ENCODE measurements around the gene ITGAE. TPM values are rescaled to one million over a fixed set of nuclear protein-coding genes. Genes with fewer than 3 reads are reported as not detected.
A peak's percentile ranks its signal among the peaks of the same experiment; 100 is the strongest.
"Not testable (repeated sequence)": the region's sequence is repeated elsewhere in the genome, so short reads cannot be mapped to it uniquely, and the experiment has no call there.

Gene ITGAE
- total RNA-seq, 1 donor from 2014 or later: 28.3 TPM

DNA sequence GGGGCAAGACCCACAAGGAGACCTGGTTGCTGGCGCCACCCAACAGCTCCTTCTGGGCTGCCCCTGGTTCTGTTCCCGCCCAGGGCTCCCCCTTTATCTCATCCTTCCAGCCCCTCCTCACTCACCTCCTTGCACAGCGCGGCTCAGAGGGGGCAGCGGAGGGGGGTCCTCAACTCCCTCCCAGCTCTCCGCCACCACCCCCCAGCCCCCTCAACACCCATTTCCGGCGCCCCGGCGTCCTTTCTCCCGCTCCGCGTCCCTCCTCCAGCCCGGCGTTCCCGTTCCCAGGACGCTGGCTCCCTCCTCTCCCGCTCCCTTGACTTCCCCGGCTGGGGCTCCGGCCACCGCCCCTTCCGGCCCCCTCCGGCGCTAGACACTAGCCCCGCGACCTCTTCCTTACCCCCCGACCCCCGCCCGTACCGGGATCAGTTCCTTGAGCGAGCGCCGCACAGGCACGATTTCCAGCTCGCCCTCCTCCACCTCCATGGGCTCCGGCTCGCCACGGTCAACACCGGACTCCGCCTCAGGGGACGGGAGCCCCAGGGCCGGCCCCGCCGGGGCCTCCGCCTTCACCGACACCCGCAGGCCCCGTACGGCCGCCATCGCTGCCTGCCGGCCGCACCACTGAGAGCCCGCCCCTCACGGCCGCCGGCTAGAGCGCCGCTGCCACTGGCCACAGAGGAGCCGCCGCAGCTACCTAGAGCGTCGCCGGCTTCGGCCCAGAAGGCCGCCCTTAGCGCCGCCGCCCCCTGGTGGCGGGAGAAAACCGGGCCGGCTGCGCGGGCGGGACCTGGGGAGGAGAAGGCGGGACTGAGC lies 44.8 kb upstream of the ITGAE start, which contains the start of gene NCBP3:
NCBP3 (minus strand) TSS at position 626 of the 816 bp plus-strand sequence; CDS start at position 603, 23 bp downstream.
- Mint-ChIP-seq H3K27me3 (ENCODE audit: low read depth) (peaks cover 4% of the 10 kb centered on the region), H3K36me3 (ENCODE audit: low read depth) (peaks cover 6% of the 10 kb centered on the region), H3K4me1 (ENCODE audit: low read depth) (peaks cover 18% of the 10 kb centered on the region), H3K9me3 (ENCODE audit: low read depth) (no peaks in the 10 kb centered on the region), H3K27ac (ENCODE audit: unreplicated experiment) (peak within 1 kb of the TSS; percentile 91), H3K4me3 (ENCODE audit: unreplicated experiment) (peak within 1 kb of the TSS; percentile 93)
- DNase-seq (ENCODE audit: low spot score): no peak
- TF ChIP-seq, protein P1, sequence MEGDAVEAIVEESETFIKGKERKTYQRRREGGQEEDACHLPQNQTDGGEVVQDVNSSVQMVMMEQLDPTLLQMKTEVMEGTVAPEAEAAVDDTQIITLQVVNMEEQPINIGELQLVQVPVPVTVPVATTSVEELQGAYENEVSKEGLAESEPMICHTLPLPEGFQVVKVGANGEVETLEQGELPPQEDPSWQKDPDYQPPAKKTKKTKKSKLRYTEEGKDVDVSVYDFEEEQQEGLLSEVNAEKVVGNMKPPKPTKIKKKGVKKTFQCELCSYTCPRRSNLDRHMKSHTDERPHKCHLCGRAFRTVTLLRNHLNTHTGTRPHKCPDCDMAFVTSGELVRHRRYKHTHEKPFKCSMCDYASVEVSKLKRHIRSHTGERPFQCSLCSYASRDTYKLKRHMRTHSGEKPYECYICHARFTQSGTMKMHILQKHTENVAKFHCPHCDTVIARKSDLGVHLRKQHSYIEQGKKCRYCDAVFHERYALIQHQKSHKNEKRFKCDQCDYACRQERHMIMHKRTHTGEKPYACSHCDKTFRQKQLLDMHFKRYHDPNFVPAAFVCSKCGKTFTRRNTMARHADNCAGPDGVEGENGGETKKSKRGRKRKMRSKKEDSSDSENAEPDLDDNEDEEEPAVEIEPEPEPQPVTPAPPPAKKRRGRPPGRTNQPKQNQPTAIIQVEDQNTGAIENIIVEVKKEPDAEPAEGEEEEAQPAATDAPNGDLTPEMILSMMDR (IDR thresholded peaks at IDR 0.05): peak; percentile 93

DNA sequence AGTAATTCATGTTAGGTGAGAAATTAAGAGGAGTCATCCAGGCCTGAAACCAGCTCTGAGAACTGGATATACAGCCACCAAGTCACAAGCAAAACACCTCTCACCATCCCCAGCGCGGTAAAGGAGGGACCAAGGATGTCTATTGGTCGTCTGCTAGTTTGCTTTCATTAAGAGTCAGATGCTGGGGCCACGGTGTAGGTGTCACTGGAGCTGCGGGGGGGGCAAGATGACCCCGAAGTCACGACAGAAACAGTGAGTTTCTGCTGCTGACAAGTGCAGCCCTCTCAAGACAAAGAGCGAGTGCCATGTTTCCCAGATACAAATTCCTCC lies 44.3 kb upstream of the ITGAE start:
- H3K4me1 Mint-ChIP-seq (ENCODE audit: low read depth): peaks cover 18% of the 10 kb centered on the region
- peaks cover 2% of the 10 kb centered on the region for H3K27me3 Mint-ChIP-seq (ENCODE audit: low read depth)
- no peak for DNase-seq (ENCODE audit: low spot score)
- H3K9me3 Mint-ChIP-seq (ENCODE audit: low read depth): no peaks in the 10 kb centered on the region
- peaks cover 10% of the 10 kb centered on the region for H3K36me3 Mint-ChIP-seq (ENCODE audit: low read depth)
- H3K4me3 Mint-ChIP-seq (ENCODE audit: unreplicated experiment): peak overlapping the region; percentile 93
- peak overlapping the region; percentile 91 for H3K27ac Mint-ChIP-seq (ENCODE audit: unreplicated experiment)
- TF ChIP-seq, protein P1 (IDR thresholded peaks at IDR 0.05): no peak

DNA sequence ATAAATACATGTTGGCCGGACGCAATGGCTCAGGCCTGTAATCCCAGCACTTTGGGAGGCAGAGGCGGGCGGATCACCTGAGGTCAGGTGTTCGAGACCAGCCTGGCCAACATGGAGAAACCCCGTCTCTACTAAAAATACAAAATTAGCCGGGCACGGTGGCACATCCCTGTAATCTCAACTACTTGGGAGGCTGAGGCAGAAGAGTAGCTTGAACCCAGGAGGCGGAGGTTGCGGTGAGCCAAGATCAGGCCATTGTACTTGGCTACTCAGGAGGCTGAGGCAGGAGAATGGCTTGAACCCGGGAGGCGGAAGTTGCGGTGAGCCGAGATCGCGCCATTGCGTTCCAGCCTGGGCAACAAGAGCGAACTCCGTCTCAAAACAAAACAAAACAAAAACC lies 43.6 kb upstream of the ITGAE start:
- H3K27ac Mint-ChIP-seq (ENCODE audit: unreplicated experiment); H3K9me3 Mint-ChIP-seq (ENCODE audit: low read depth); H3K27me3 Mint-ChIP-seq (ENCODE audit: low read depth); DNase-seq (ENCODE audit: low spot score): not testable (repeated sequence)
- Mint-ChIP-seq H3K36me3 (ENCODE audit: low read depth) (peaks cover 14% of the 10 kb centered on the region), H3K4me1 (ENCODE audit: low read depth) (peaks cover 18% of the 10 kb centered on the region), H3K4me3 (ENCODE audit: unreplicated experiment) (peak overlapping the region; percentile 93)

DNA sequence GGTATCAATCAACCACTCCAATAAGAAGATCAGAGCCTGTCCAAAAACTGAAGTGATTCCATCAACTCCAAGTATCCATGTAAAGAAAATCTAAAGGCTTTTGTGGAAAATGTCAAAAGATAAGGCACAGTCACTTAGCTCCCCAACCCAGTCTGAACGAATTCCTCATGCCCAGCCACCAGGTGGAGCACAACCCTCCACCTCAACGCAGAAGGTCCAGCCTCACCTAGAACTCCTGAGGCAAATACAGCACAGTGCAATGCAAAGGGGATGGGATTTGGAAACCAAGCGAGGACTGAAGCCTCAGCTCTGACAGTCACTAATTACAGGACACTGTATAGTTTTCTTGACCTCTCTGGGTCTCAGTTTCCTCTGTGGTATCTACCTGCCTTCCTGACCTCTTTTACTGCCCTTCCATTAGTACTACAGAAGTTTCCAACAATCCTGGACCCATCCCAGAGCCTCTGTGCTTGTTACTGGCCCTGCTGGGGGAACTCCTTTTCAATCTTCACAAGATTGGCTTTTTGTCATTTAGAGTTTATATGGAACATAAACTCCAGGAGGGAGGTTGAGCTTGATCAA lies 43.0 kb upstream of the ITGAE start:
- TF ChIP-seq, protein P1 (IDR thresholded peaks at IDR 0.05): peak; percentile 76
- H3K27me3 Mint-ChIP-seq (ENCODE audit: low read depth): no peaks in the 10 kb centered on the region
- H3K36me3 Mint-ChIP-seq (ENCODE audit: low read depth): peaks cover 16% of the 10 kb centered on the region
- no peak for DNase-seq (ENCODE audit: low spot score)
- peak overlapping the region; percentile 6 for H3K4me3 Mint-ChIP-seq (ENCODE audit: unreplicated experiment)
- peaks cover 18% of the 10 kb centered on the region for H3K4me1 Mint-ChIP-seq (ENCODE audit: low read depth)
- H3K9me3 Mint-ChIP-seq (ENCODE audit: low read depth): no peaks in the 10 kb centered on the region
- H3K27ac Mint-ChIP-seq (ENCODE audit: unreplicated experiment): no peak overlapping the region

DNA sequence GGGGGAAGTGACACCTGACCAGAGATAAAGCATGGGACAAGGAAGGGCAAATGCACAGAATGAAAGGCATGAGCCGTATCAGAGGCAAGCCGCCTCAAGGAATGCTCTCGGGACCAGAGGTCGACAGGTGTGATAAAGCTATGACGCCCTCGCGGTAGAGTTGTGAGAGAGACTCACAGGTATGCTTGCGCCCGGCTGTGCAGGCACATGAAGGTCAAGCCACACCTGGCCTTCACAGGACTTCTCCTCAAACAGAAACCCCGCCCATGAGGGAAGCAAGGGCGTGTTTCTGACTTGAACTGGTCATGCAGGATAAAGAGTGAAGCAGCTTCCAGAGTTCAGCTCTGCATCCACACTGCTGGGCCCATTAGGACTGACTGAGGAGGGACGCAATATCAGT lies 37.2 kb upstream of the ITGAE start:
- Mint-ChIP-seq H3K4me1 (ENCODE audit: low read depth) (peaks cover 13% of the 10 kb centered on the region), H3K27me3 (ENCODE audit: low read depth) (no peaks in the 10 kb centered on the region), H3K36me3 (ENCODE audit: low read depth) (peaks cover 20% of the 10 kb centered on the region), H3K9me3 (ENCODE audit: low read depth) (no peaks in the 10 kb centered on the region), H3K27ac (ENCODE audit: unreplicated experiment) (no peak overlapping the region), H3K4me3 (ENCODE audit: unreplicated experiment) (no peak overlapping the region)
- TF ChIP-seq, protein P1 (IDR thresholded peaks at IDR 0.05): no peak
- no peak for DNase-seq (ENCODE audit: low spot score)
